Neural crest cell (in vitro differentiated cells): ENCODE measurements around the gene LDB2. TPM values are rescaled to one million over a fixed set of nuclear protein-coding genes. Genes with fewer than 3 reads are reported as not detected.
A peak's percentile ranks its signal among the peaks of the same experiment; 100 is the strongest.
"Not testable (repeated sequence)": the region's sequence is repeated elsewhere in the genome, so short reads cannot be mapped to it uniquely, and the experiment has no call there.

ENCODE experiments used
- DNase-seq: peaks from one replicate; pipeline ENCODE4 v3.0.0; 2021; ENCODE audit warnings: low read depth, mixed read lengths, low spot score
- H3K27ac Mint-ChIP-seq: one replicate; pipeline ENCODE4 v1.8.0; 2021; ENCODE audit warnings: mild to moderate bottlenecking, mixed read lengths; ENCODE audit not compliant: unreplicated experiment
- H3K27me3 Mint-ChIP-seq: 2 replicates; pipeline ENCODE4 v1.8.0; 2021; ENCODE audit warnings: low read depth, mild to moderate bottlenecking, mixed read lengths
- H3K36me3 Mint-ChIP-seq: 2 replicates; pipeline ENCODE4 v1.8.0; 2021; ENCODE audit warnings: low read depth, mild to moderate bottlenecking, mixed read lengths
- H3K4me1 Mint-ChIP-seq: 2 replicates; pipeline ENCODE4 v1.8.0; 2021; ENCODE audit warnings: mixed read lengths
- H3K4me3 Mint-ChIP-seq: one replicate; pipeline ENCODE4 v1.8.0; 2021; ENCODE audit warnings: mild to moderate bottlenecking, mixed read lengths
- H3K9me3 Mint-ChIP-seq: 2 replicates; pipeline ENCODE4 v1.8.0; 2021; ENCODE audit warnings: mixed read lengths
- CTCF ChIP-seq: fragments of 200-600 bp; sonication (generic); conservative IDR thresholded peaks from 2 replicates; pipeline ENCODE4 v1.5.0; 2021; ENCODE audit warnings: antibody characterized with exemption, mild to moderate bottlenecking
- total RNA-seq: library from RNA; stranded (reverse); gene quantifications from 2 replicates; pipeline ENCODE4 v1.2.1, GENCODE V29; 2021

LDB2 gene
- total RNA-seq, 1 donor from 2014 or later = 12.7 TPM

GRCh38 chr4:16636304-16636703, 262.1 kb downstream of the LDB2 start:
- peaks cover 16% of the 10 kb centered on the region for H3K4me1 Mint-ChIP-seq
- DNase-seq = no peak
- peaks cover 8% of the 10 kb centered on the region for H3K36me3 Mint-ChIP-seq
- no peaks in the 10 kb centered on the region for H3K27me3 Mint-ChIP-seq
- H3K9me3 Mint-ChIP-seq = peaks cover 4% of the 10 kb centered on the region
- TF ChIP-seq CTCF = no peak
- H3K27ac Mint-ChIP-seq = peak overlapping the region; percentile 71
- H3K4me3 Mint-ChIP-seq = no peak overlapping the region

- not testable (repeated sequence) for H3K4me3 Mint-ChIP-seq, DNase-seq, H3K27me3 Mint-ChIP-seq, H3K9me3 Mint-ChIP-seq, H3K27ac Mint-ChIP-seq, H3K4me1 Mint-ChIP-seq
- H3K36me3 Mint-ChIP-seq = peaks cover 12% of the 10 kb centered on the region
Observed at GRCh38 chr4:16629274-16629673, 269.2 kb downstream of the LDB2 start.

- peaks cover 12% of the 10 kb centered on the region for H3K36me3 Mint-ChIP-seq
- H3K9me3 Mint-ChIP-seq, DNase-seq, H3K4me3 Mint-ChIP-seq, H3K27me3 Mint-ChIP-seq, H3K27ac Mint-ChIP-seq, H3K4me1 Mint-ChIP-seq: not testable (repeated sequence)
Observed at GRCh38 chr4:16628835-16629234, 269.6 kb downstream of the LDB2 start.

GRCh38 chr4:16627999-16628398, 270.4 kb downstream of the LDB2 start:
- H3K4me1 Mint-ChIP-seq = no peaks in the 10 kb centered on the region
- H3K27ac Mint-ChIP-seq = no peak overlapping the region
- peaks cover 9% of the 10 kb centered on the region for H3K9me3 Mint-ChIP-seq
- DNase-seq = no peak
- no peaks in the 10 kb centered on the region for H3K27me3 Mint-ChIP-seq
- no peak for TF ChIP-seq CTCF
- H3K4me3 Mint-ChIP-seq = no peak overlapping the region
- H3K36me3 Mint-ChIP-seq = peaks cover 9% of the 10 kb centered on the region

GRCh38 chr4:16626945-16627344, 271.5 kb downstream of the LDB2 start:
- Mint-ChIP-seq H3K9me3 (peaks cover 5% of the 10 kb centered on the region), H3K27ac (no peak overlapping the region), H3K27me3 (no peaks in the 10 kb centered on the region), H3K4me1 (peaks cover 4% of the 10 kb centered on the region), H3K36me3 (peaks cover 6% of the 10 kb centered on the region), H3K4me3 (no peak overlapping the region)
- DNase-seq = no peak
- no peak for TF ChIP-seq CTCF

- Mint-ChIP-seq H3K4me3 (no peak overlapping the region), H3K36me3 (no peaks in the 10 kb centered on the region), H3K27ac (no peak overlapping the region), H3K27me3 (no peaks in the 10 kb centered on the region), H3K4me1 (peaks cover 5% of the 10 kb centered on the region), H3K9me3 (peaks cover 2% of the 10 kb centered on the region)
- TF ChIP-seq CTCF = no peak
- DNase-seq = no peak
Observed at GRCh38 chr4:16622826-16623225, 275.6 kb downstream of the LDB2 start.

GRCh38 chr4:16617435-16617834, 281.0 kb downstream of the LDB2 start:
- H3K27ac Mint-ChIP-seq = no peak overlapping the region
- H3K27me3 Mint-ChIP-seq = no peaks in the 10 kb centered on the region
- H3K9me3 Mint-ChIP-seq = peaks cover 10% of the 10 kb centered on the region
- H3K4me1 Mint-ChIP-seq = peaks cover 5% of the 10 kb centered on the region
- TF ChIP-seq CTCF = no peak
- DNase-seq = no peak
- H3K36me3 Mint-ChIP-seq = peaks cover 9% of the 10 kb centered on the region
- H3K4me3 Mint-ChIP-seq = no peak overlapping the region
